ENCODE results near the gene RERG. TPM values are rescaled to one million over a fixed set of nuclear protein-coding genes. Genes with fewer than 3 reads are reported as not detected.

The RERG gene
- total RNA-seq, 2 donors from 2014 or later = 0.42 to 1.4 TPM

DNA sequence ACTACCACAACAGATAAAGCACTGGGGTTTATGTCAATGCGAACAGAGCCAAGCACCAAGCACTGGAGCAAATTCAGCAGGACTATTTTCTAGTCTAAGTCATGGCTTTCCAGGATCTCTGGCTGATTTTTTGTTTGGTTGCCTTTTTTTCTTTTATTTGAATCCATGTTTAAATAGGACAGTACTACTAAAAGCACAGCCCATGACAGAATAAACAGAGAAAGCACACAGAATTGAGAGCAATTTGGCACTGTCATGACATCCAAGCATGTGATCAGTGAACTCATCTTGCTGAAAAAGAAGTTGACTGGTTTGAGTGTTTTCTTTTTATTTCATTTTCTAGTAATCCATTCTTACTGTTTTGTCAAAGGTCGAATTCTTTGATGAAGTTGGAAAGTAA is 23.1 kb upstream of the RERG start:
- Mint-ChIP-seq H3K27me3 (ENCODE audit: insufficient read depth) (no peaks in the 10 kb centered on the region), H3K4me3 (no peak overlapping the region), H3K9me3 (no peaks in the 10 kb centered on the region), H3K36me3 (ENCODE audit: low read depth) (no peaks in the 10 kb centered on the region), H3K27ac (no peak overlapping the region), H3K4me1 (no peaks in the 10 kb centered on the region)
- Histone ChIP-seq H3K4me3 (ENCODE audit: low read length) (no peak overlapping the region), H3K27ac (ENCODE audit: low read depth, low read length) (no peak overlapping the region), H3K4me1 (ENCODE audit: control insufficient read depth, insufficient read depth, low read length) (no peaks in the 10 kb centered on the region), H3K36me3 (ENCODE audit: control insufficient read depth, insufficient read depth, low read length) (no peaks in the 10 kb centered on the region), H3K27me3 (ENCODE audit: control insufficient read depth, insufficient read depth, low read length, poor library complexity, severe bottlenecking) (no peaks in the 10 kb centered on the region), H3K9me3 (ENCODE audit: control insufficient read depth, low read length) (no peaks in the 10 kb centered on the region), H3K9ac (ENCODE audit: extremely low read depth, low read length, poor library complexity, severe bottlenecking) (no peak overlapping the region)
- DNase-seq = no peak
- TF ChIP-seq CTCF (conservative IDR thresholded peaks at IDR 0.05) = no peak
- 80% methylated on average over 1 to 2 of the region's 2 CpGs for WGBS, 2 experiments (ENCODE audit: insufficient coverage in 1 of 2, insufficient read length in 1 of 2)

- Mint-ChIP-seq H3K4me1 (no peaks in the 10 kb centered on the region), H3K27ac (no peak overlapping the region), H3K27me3 (ENCODE audit: insufficient read depth) (no peaks in the 10 kb centered on the region), H3K9me3 (no peaks in the 10 kb centered on the region), H3K36me3 (ENCODE audit: low read depth) (no peaks in the 10 kb centered on the region), H3K4me3 (no peak overlapping the region)
- Histone ChIP-seq H3K9ac (ENCODE audit: extremely low read depth, low read length, poor library complexity, severe bottlenecking) (no peak overlapping the region), H3K27ac (ENCODE audit: low read depth, low read length) (no peak overlapping the region), H3K4me3 (ENCODE audit: low read length) (no peak overlapping the region), H3K9me3 (ENCODE audit: control insufficient read depth, low read length) (no peaks in the 10 kb centered on the region), H3K36me3 (ENCODE audit: control insufficient read depth, insufficient read depth, low read length) (no peaks in the 10 kb centered on the region), H3K27me3 (ENCODE audit: control insufficient read depth, insufficient read depth, low read length, poor library complexity, severe bottlenecking) (no peaks in the 10 kb centered on the region), H3K4me1 (ENCODE audit: control insufficient read depth, insufficient read depth, low read length) (no peaks in the 10 kb centered on the region)
- 91 to 93% methylated on average over 3 of the region's 3 CpGs for WGBS, 2 experiments (ENCODE audit: insufficient coverage in 1 of 2, insufficient read length in 1 of 2)
- no peak for DNase-seq
- no peak for TF ChIP-seq CTCF (conservative IDR thresholded peaks at IDR 0.05)
Observed at GRCh38 chr12:15243102-15243501, 21.9 kb upstream of the RERG start.

DNA sequence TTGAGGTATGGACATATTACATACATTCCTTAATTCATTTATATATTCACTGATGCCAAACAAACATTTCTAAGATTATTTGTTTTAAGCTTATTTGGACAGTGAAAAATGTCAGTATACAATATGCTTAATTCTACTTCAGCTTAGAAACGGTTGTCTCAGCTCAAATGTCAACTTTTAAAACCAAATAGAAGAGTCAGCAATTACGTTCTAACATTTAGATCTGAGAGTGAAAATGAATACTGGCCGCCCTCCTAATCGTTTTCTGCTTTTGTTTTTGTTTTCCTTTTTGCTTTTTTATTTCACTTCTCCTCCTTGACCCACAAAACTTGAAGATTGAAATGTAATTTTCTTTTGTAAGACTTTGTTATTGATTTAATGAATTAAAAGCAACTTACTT is 19.7 kb upstream of the RERG start:
- Histone ChIP-seq H3K9me3 (ENCODE audit: control insufficient read depth, low read length) (no peaks in the 10 kb centered on the region), H3K27me3 (ENCODE audit: control insufficient read depth, insufficient read depth, low read length, poor library complexity, severe bottlenecking) (no peaks in the 10 kb centered on the region), H3K4me1 (ENCODE audit: control insufficient read depth, insufficient read depth, low read length) (no peaks in the 10 kb centered on the region), H3K36me3 (ENCODE audit: control insufficient read depth, insufficient read depth, low read length) (no peaks in the 10 kb centered on the region), H3K4me3 (ENCODE audit: low read length) (no peak overlapping the region), H3K9ac (ENCODE audit: extremely low read depth, low read length, poor library complexity, severe bottlenecking) (no peak overlapping the region), H3K27ac (ENCODE audit: low read depth, low read length) (no peak overlapping the region)
- H3K9me3 Mint-ChIP-seq = no peaks in the 10 kb centered on the region
- no peak for DNase-seq
- H3K27ac Mint-ChIP-seq = no peak overlapping the region
- no peaks in the 10 kb centered on the region for H3K27me3 Mint-ChIP-seq (ENCODE audit: insufficient read depth)
- no peak overlapping the region for H3K4me3 Mint-ChIP-seq
- H3K4me1 Mint-ChIP-seq = no peaks in the 10 kb centered on the region
- TF ChIP-seq CTCF (conservative IDR thresholded peaks at IDR 0.05) = no peak
- no peaks in the 10 kb centered on the region for H3K36me3 Mint-ChIP-seq (ENCODE audit: low read depth)
- 80 to 95% methylated on average over 2 to 4 of the region's 4 CpGs for WGBS, 2 experiments (ENCODE audit: insufficient coverage in 1 of 2, insufficient read length in 1 of 2)
